HepG2 (cell line): ENCODE data around the gene BRSK2. TPM values are rescaled to one million over a fixed set of nuclear protein-coding genes. Genes with fewer than 3 reads are reported as not detected.

Source experiments
- CSRNP1 ChIP-seq: sonication (generic); formaldehyde crosslinking; IDR thresholded peaks from 2 replicates; pipeline ENCODE4 v1.8.1; 2023; ENCODE audit warnings: mild to moderate bottlenecking, missing genetic modification reagents
- FOXO1 ChIP-seq: sonication (generic); formaldehyde crosslinking; IDR thresholded peaks from 2 replicates; pipeline ENCODE4 v1.4.0; 2020; ENCODE audit warnings: missing genetic modification reagents
- HNRNPK ChIP-seq: fragments of 200-400 bp; formaldehyde crosslinking; IDR thresholded peaks from 2 replicates; pipeline ENCODE4 v1.6.1; 2018; ENCODE audit warnings: low read length, low read depth, moderate library complexity, mild to moderate bottlenecking; ENCODE audit not compliant: poor library complexity, severe bottlenecking
- MXD4 ChIP-seq: IDR thresholded peaks from 2 replicates; pipeline ENCODE4 v1.6.1; 2016; ENCODE audit warnings: mild to moderate bottlenecking, missing biosample characterization, missing genetic modification reagents
- RORA ChIP-seq: sonication (generic); formaldehyde crosslinking; IDR thresholded peaks from 2 replicates; pipeline ENCODE4 v1.5.0; 2020; ENCODE audit warnings: mild to moderate bottlenecking, missing genetic modification reagents, moderate library complexity
- YEATS2 ChIP-seq: sonication (generic); formaldehyde crosslinking; IDR thresholded peaks from 2 replicates; pipeline ENCODE4 v1.4.0; 2020; ENCODE audit warnings: missing genetic modification reagents, borderline replicate concordance
- ZFX ChIP-seq: sonication (generic); formaldehyde crosslinking; IDR thresholded peaks from 2 replicates; pipeline ENCODE4 v1.4.0; 2020; ENCODE audit warnings: mild to moderate bottlenecking, low read depth, missing genetic modification reagents, moderate library complexity
- ZFY ChIP-seq: sonication (generic); formaldehyde crosslinking; IDR thresholded peaks from 2 replicates; pipeline ENCODE4 v1.4.0; 2020; ENCODE audit warnings: missing genetic modification reagents
- ZNF512 ChIP-seq: sonication (generic); formaldehyde crosslinking; IDR thresholded peaks from 2 replicates; pipeline ENCODE4 v1.4.0; 2020; ENCODE audit warnings: mild to moderate bottlenecking, missing genetic modification reagents
- ZNF749 ChIP-seq: sonication (generic); formaldehyde crosslinking; IDR thresholded peaks from 2 replicates; pipeline ENCODE4 v1.8.0; 2022; ENCODE audit warnings: mild to moderate bottlenecking, missing genetic modification reagents, moderate library complexity, borderline replicate concordance
- ZSCAN9 ChIP-seq: IDR thresholded peaks from 2 replicates; pipeline ENCODE4 v1.6.1; 2016; ENCODE audit warnings: borderline replicate concordance
- polyA plus RNA-seq, 8 experiments: library from polyadenylated mRNA; depleted of rRNA in 3 of 8; stranded (reverse) in 7 of 8; unstranded in 1 of 8; fragments of >200 nt; fragmentation: Illumina TruSeq in 4 of 8; extraction: Trizol in 4 of 8; gene quantifications; 2 replicates each; pipeline versions ENCODE4 v1.2.1 to v1.2.3, GENCODE V29; 2011 to 2016; ENCODE audit warnings: low read depth in 4 of 8, missing spikeins in 1 of 8, mixed read lengths in 1 of 8; ENCODE audit not compliant: insufficient read depth in 1 of 8
- total RNA-seq, 5 experiments: library from RNA; depleted of rRNA; stranded (reverse); fragments of >200 nt; fragmentation: Illumina TruSeq; extraction: Trizol; gene quantifications; 2 replicates each; pipeline ENCODE4 v1.2.3, GENCODE V29; 2016; ENCODE audit warnings: low read depth in 1 of 5

BRSK2 gene
- total and polyA plus RNA-seq, 2 of the 13 experiments (the other 11 are each of a cell fraction or from before 2014, with no cell fraction given), result 0.74 to 1.1 TPM

DNA sequence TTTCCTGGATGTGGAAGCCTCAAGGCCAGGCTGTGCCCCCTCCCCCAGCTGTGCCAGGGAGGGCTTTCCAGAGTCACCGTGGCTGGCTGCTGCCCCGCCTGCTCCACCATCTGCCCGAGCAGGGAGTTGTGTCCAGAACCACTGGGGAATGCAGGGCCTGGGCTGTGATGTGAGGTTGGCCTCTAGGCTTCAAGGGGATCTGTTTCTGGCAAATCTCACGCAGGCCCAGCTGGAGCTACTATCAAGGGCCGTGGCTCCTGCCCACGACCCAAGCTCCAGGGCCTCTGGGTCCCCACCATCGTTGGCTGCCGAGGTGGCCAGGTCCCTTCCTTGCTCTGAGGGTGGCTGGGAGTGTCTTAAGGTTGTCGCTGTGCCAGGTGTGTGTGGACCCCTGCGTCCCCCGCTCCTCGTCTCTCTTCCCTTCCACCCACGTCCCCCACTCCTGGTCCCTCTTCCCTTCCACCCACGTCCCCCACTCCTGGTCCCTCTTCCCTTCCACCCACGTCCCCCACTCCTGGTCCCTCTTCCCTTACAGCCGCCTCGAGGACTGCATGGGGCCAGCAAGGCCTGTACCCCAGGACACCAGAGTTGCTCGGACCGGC, 6.1 kb downstream of the BRSK2 start (continued):
- TF ChIP-seq RORA (CRISPR knock-in tag), result no peak
- no peak for TF ChIP-seq ZNF749
- TF ChIP-seq CSRNP1 (CRISPR knock-in tag), result no peak
- TF ChIP-seq YEATS2 (CRISPR knock-in tag), result no peak
- TF ChIP-seq FOXO1 (CRISPR knock-in tag), result no peak
- TF ChIP-seq HNRNPK, result no peak
- no peak for TF ChIP-seq ZNF512
- no peak for TF ChIP-seq ZFY
- no peak for TF ChIP-seq ZFX (CRISPR knock-in tag)
- TF ChIP-seq MXD4 (CRISPR knock-in tag), result no peak
- no peak for TF ChIP-seq ZSCAN9 (CRISPR knock-in tag)
